Keratinocyte (primary cell): ENCODE results near the gene MSANTD2.

ENCODE experiments used
- CTCF ChIP-seq, 3 experiments: IDR thresholded peaks in 1 of 3; conservative IDR thresholded peaks in 1 of 3; optimal IDR thresholded peaks in 1 of 3; 2 replicates in 2 of 3; 3 replicates in 1 of 3; pipeline versions ENCODE3 to v1.5.1; 2011; ENCODE audit warnings: low read length in 3 of 3, mild to moderate bottlenecking in 3 of 3, moderate library complexity in 2 of 3, control low read depth in 1 of 3, inconsistent platforms in 1 of 3; ENCODE audit not compliant: insufficient read depth in 2 of 3; ENCODE audit errors: extremely low read depth in 1 of 3
- EZH2 ChIP-seq: IDR thresholded peaks from one replicate; pipeline ENCODE4 v1.6.1; 2012; ENCODE audit warnings: inconsistent platforms, mild to moderate bottlenecking, low read length, moderate library complexity

- no peak for TF ChIP-seq CTCF (optimal IDR thresholded peaks at IDR 0.05 in 1 of 3, IDR thresholded peaks at IDR 0.05 in 1 of 3, conservative IDR thresholded peaks at IDR 0.05 in 1 of 3; ENCODE audit: extremely low read depth in 1 of 3, insufficient read depth in 2 of 3, low read length in 3 of 3)
- TF ChIP-seq EZH2: no peak
Measured at GRCh38 chr11:124743050-124743449, 57.2 kb downstream of the MSANTD2 start.
